ENCODE data around the gene SYT11. TPM values are rescaled to one million over a fixed set of nuclear protein-coding genes. Genes with fewer than 3 reads are reported as not detected.
A peak's percentile ranks its signal among the peaks of the same experiment; 100 is the strongest.

The SYT11 gene
- total RNA-seq, 1 donor from 2014 or later: 2.3 TPM

DNA sequence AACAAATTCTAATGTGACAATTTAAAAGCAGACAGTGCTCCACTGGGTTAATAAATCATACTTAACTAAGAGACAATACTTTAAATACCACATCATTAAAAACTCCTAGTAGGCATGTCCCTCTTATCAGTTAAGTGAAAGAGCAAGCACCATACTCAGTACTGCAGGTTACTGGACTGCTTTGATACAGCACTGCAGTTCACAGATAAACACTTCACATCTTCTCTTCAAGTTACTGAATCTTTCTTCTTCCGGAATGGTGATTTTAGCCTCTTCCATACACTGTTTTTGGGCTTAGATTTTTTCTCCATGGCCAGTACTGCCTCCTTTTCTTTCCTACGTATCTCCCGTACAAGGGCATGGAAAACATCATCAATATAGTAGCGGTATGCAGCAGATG is 40.8 kb downstream of the SYT11 start:
- Mint-ChIP-seq H3K27ac (no peak overlapping the region), H3K4me3 (no peak overlapping the region), H3K4me1 (ENCODE audit: unreplicated experiment) (no peaks in the 10 kb centered on the region), H3K9me3 (no peaks in the 10 kb centered on the region), H3K36me3 (peaks cover 16% of the 10 kb centered on the region), H3K27me3 (no peaks in the 10 kb centered on the region)
- no peak for DNase-seq (ENCODE audit: extremely low spot score, unreplicated experiment)
- TF ChIP-seq, protein P1, sequence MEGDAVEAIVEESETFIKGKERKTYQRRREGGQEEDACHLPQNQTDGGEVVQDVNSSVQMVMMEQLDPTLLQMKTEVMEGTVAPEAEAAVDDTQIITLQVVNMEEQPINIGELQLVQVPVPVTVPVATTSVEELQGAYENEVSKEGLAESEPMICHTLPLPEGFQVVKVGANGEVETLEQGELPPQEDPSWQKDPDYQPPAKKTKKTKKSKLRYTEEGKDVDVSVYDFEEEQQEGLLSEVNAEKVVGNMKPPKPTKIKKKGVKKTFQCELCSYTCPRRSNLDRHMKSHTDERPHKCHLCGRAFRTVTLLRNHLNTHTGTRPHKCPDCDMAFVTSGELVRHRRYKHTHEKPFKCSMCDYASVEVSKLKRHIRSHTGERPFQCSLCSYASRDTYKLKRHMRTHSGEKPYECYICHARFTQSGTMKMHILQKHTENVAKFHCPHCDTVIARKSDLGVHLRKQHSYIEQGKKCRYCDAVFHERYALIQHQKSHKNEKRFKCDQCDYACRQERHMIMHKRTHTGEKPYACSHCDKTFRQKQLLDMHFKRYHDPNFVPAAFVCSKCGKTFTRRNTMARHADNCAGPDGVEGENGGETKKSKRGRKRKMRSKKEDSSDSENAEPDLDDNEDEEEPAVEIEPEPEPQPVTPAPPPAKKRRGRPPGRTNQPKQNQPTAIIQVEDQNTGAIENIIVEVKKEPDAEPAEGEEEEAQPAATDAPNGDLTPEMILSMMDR (conservative IDR thresholded peaks at IDR 0.05): no peak

DNA sequence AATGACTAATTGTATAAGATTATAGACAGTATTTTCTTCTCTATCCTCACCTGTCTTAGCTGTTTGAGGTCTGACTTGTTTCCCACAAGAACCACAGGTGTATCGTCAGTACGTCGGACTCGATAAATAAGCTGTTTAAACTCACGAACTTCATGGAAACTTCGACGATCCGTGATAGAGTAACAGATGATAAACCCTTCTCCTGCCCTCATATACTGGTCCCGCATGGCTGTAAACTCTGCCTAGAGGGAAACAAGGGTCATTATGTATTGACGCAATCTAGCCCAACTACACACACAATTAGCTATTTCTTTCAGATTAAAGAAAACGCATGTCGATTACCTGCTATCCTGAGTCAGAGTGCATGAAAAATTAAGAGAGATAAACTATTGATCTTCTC is 44.9 kb downstream of the SYT11 start:
- no peak for DNase-seq (ENCODE audit: extremely low spot score, unreplicated experiment)
- Mint-ChIP-seq H3K36me3 (peaks cover 12% of the 10 kb centered on the region), H3K9me3 (no peaks in the 10 kb centered on the region), H3K27me3 (no peaks in the 10 kb centered on the region), H3K4me3 (no peak overlapping the region), H3K27ac (no peak overlapping the region), H3K4me1 (ENCODE audit: unreplicated experiment) (no peaks in the 10 kb centered on the region)
- TF ChIP-seq, protein P1 (conservative IDR thresholded peaks at IDR 0.05): no peak

DNA sequence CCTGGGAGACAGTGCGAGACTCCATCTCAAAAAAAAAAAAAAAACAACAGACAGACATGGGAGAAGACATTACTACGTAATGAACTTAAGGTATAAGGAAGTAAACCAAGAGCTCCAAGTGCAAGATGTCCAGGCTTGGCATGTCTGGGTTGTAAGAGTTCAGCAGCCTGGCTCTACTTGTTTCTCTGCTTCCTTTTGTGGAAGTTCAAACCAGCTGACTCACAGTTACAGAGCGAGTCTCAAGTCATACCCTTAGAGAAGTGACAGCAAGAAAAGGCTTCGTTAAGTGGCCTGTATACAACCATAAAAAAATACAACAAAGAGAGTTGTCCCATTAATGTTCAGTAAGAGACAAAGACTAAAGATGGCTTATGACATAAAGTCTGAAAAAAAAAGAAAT is 50.5 kb downstream of the SYT11 start:
- DNase-seq (ENCODE audit: extremely low spot score, unreplicated experiment): no peak
- H3K4me1 Mint-ChIP-seq (ENCODE audit: unreplicated experiment): peaks cover 20% of the 10 kb centered on the region
- TF ChIP-seq, protein P1 (conservative IDR thresholded peaks at IDR 0.05): no peak
- H3K36me3 Mint-ChIP-seq: peaks cover 16% of the 10 kb centered on the region
- H3K27me3 Mint-ChIP-seq: no peaks in the 10 kb centered on the region
- H3K9me3 Mint-ChIP-seq: no peaks in the 10 kb centered on the region
- H3K4me3 Mint-ChIP-seq: peak overlapping the region; percentile 92
- H3K27ac Mint-ChIP-seq: peak overlapping the region; percentile 98

DNA sequence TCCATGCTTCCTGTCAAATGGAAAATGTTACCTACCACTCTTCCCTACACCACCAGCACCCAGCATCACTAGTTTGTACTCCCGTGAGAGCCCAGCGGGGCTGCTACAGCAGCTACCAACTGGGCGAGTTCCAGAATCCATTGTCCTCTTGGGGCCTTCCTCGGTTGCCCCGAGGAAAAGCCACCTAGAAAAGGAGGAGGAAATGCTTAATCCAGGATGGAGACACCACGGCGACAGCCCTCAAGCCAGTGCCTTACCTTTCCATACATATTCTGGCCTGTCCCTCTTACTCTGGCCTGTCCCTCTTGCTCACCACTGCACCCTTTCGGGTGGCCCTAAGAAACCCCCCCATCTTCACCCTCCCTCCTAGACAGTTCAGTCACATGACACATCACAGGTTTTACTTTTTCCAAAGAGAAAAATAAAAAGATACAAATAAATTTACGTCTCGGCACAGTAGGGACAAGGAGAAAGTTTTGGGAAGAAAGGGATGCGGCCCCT is 51.3 kb downstream of the SYT11 start:
- Mint-ChIP-seq H3K4me3 (peak overlapping the region; percentile 92), H3K27ac (peak overlapping the region; percentile 98), H3K36me3 (peaks cover 16% of the 10 kb centered on the region), H3K4me1 (ENCODE audit: unreplicated experiment) (peaks cover 20% of the 10 kb centered on the region), H3K9me3 (no peaks in the 10 kb centered on the region), H3K27me3 (no peaks in the 10 kb centered on the region)
- TF ChIP-seq, protein P1 (conservative IDR thresholded peaks at IDR 0.05): no peak
- DNase-seq (ENCODE audit: extremely low spot score, unreplicated experiment): no peak

DNA sequence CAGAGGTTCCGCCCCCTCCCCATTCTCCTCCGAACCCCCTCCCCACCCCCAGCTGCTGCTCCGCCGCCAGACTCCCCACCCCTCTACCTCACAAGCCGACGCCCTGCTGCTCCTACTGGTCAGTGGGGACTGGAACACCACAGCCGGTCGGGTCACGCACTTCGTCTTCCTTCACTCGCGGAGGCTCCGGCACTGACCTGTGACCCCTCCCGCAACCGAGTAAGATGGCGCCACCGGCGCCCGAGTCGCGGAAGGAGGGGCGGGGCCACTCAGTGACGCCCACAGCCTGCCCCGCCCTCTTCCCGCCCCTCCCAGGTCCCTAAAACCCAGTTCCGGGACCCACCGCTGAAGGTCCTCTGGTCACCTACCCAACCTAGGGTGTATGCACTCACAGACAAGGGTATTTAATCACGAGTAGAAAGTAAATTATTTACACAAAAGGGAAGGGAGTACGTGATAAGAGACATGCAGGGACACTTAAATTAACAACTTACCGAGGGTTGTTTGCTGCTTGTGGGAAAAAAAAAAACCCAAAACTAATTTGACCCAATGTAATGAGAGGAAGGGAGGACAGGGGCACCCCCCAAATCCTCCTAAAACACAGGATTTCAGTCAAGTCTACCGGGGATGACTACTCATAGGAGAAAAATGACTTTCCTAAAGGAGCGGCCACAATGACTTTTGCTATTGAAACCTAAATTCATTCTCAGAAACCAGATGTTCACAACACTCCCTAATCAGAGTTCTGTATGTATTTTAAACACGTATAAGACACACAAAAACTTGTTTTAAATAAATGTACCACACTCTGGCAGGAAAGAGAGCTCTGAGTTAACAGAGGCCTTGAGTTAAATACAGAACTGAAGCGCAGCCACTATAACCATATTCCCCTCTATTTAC is 52.0 kb downstream of the SYT11 start, which contains the start of gene RIT1:
Gene RIT1, minus strand, starts transcription at position 194 of the 900 bp plus-strand sequence. CDS start 588 bp downstream, outside the sequence.
- peaks cover 12% of the 10 kb centered on the region for H3K36me3 Mint-ChIP-seq
- TF ChIP-seq, protein P1 (conservative IDR thresholded peaks at IDR 0.05): peak; percentile 54
- H3K4me3 Mint-ChIP-seq: peak within 1 kb of the TSS; percentile 92
- DNase-seq (ENCODE audit: extremely low spot score, unreplicated experiment): peak; percentile 82
- H3K27ac Mint-ChIP-seq: peak within 1 kb of the TSS; percentile 98
- H3K9me3 Mint-ChIP-seq: no peaks in the 10 kb centered on the region
- H3K27me3 Mint-ChIP-seq: no peaks in the 10 kb centered on the region
- peaks cover 20% of the 10 kb centered on the region for H3K4me1 Mint-ChIP-seq (ENCODE audit: unreplicated experiment)
